Duodenal mucosa (tissue), 2 donors: ENCODE data around the gene SMOC1.

Experiments
- H3K27ac ChIP-seq: one replicate; pipeline ENCODE4 v1.7.0; 2013; ENCODE audit warnings: low read depth, low read length
- H3K27me3 ChIP-seq, 2 donors: one replicate each; pipeline ENCODE4 v1.7.0; 2013; ENCODE audit warnings: low read length in 2 of 2, control low read depth in 1 of 2; ENCODE audit not compliant: insufficient read depth in 2 of 2, control insufficient read depth in 1 of 2
- H3K36me3 ChIP-seq, 2 donors: one replicate each; pipeline ENCODE4 v1.7.0; 2013; ENCODE audit warnings: low read length in 2 of 2, control low read depth in 1 of 2; ENCODE audit not compliant: insufficient read depth in 2 of 2, control insufficient read depth in 1 of 2
- H3K4me1 ChIP-seq, 2 donors: one replicate each; pipeline ENCODE4 v1.7.0; 2013; ENCODE audit warnings: low read length in 2 of 2, control low read depth in 1 of 2; ENCODE audit not compliant: insufficient read depth in 2 of 2, control insufficient read depth in 1 of 2
- H3K4me3 ChIP-seq, 2 donors: one replicate each; pipeline ENCODE4 v1.7.0; 2013; ENCODE audit warnings: low read length in 2 of 2, low read depth in 1 of 2
- H3K9ac ChIP-seq, 2 donors: one replicate each; pipeline ENCODE4 v1.7.0; 2013; ENCODE audit warnings: low read length in 2 of 2, low read depth in 1 of 2
- H3K9me3 ChIP-seq, 2 donors: one replicate each; pipeline ENCODE4 v1.7.0; 2013; ENCODE audit warnings: low read length in 2 of 2, control low read depth in 1 of 2; ENCODE audit not compliant: control insufficient read depth in 1 of 2

Gene SMOC1

GRCh38 chr14:70013271-70013873 is 134.2 kb downstream of the SMOC1 start:
- H3K4me3 ChIP-seq: no peak overlapping the region
- H3K4me1 ChIP-seq: peaks cover 6 to 7% of the 10 kb centered on the region in 2 donors
- no peaks in the 10 kb centered on the region for H3K36me3 ChIP-seq
- no peaks in the 10 kb centered on the region for H3K9me3 ChIP-seq
- H3K27me3 ChIP-seq: no peaks in the 10 kb centered on the region
- no peak overlapping the region for H3K27ac ChIP-seq
- no peak overlapping the region for H3K9ac ChIP-seq

GRCh38 chr14:70014406-70015095 is 135.3 kb downstream of the SMOC1 start:
- Histone ChIP-seq H3K4me1 (peaks cover 13 to 18% of the 10 kb centered on the region in 2 donors), H3K9me3 (no peaks in the 10 kb centered on the region), H3K27me3 (no peaks in the 10 kb centered on the region), H3K27ac (no peak overlapping the region), H3K9ac (no peak overlapping the region), H3K4me3 (no peak overlapping the region), H3K36me3 (no peaks in the 10 kb centered on the region)

GRCh38 chr14:70018230-70018629 is 139.0 kb downstream of the SMOC1 start:
- Histone ChIP-seq H3K36me3 (no peaks in the 10 kb centered on the region), H3K4me1 (peaks cover 14 to 18% of the 10 kb centered on the region in 2 donors), H3K9me3 (no peaks in the 10 kb centered on the region), H3K9ac (no peak overlapping the region), H3K27me3 (no peaks in the 10 kb centered on the region), H3K27ac (no peak overlapping the region), H3K4me3 (no peak overlapping the region)

- peak overlapping the region; percentile 50 to 56 for H3K4me3 ChIP-seq
- H3K36me3 ChIP-seq: no peaks in the 10 kb centered on the region
- H3K9ac ChIP-seq: no peak overlapping the region
- H3K9me3 ChIP-seq: no peaks in the 10 kb centered on the region
- H3K27ac ChIP-seq: no peak overlapping the region
- H3K4me1 ChIP-seq: peaks cover 14 to 18% of the 10 kb centered on the region in 2 donors
- no peaks in the 10 kb centered on the region for H3K27me3 ChIP-seq
Observed at GRCh38 chr14:70018713-70019211, 139.5 kb downstream of the SMOC1 start.

- H3K9me3 ChIP-seq: no peaks in the 10 kb centered on the region
- no peak overlapping the region for H3K9ac ChIP-seq
- H3K27ac ChIP-seq: no peak overlapping the region
- no peaks in the 10 kb centered on the region for H3K36me3 ChIP-seq
- peaks cover 14 to 18% of the 10 kb centered on the region in 2 donors for H3K4me1 ChIP-seq
- no peaks in the 10 kb centered on the region for H3K27me3 ChIP-seq
- no peak overlapping the region for H3K4me3 ChIP-seq
Observed at GRCh38 chr14:70019695-70020094, 140.5 kb downstream of the SMOC1 start.

GRCh38 chr14:70020352-70021170 is 141.3 kb downstream of the SMOC1 start:
- Histone ChIP-seq H3K36me3 (no peaks in the 10 kb centered on the region), H3K9me3 (no peaks in the 10 kb centered on the region), H3K9ac (no peak overlapping the region), H3K27me3 (no peaks in the 10 kb centered on the region), H3K4me1 (peaks cover 14 to 18% of the 10 kb centered on the region in 2 donors), H3K4me3 (no peak overlapping the region), H3K27ac (no peak overlapping the region)

GRCh38 chr14:70021548-70022220 is 142.5 kb downstream of the SMOC1 start:
- no peaks in the 10 kb centered on the region for H3K27me3 ChIP-seq
- no peaks in the 10 kb centered on the region for H3K9me3 ChIP-seq
- no peak overlapping the region for H3K9ac ChIP-seq
- H3K36me3 ChIP-seq: no peaks in the 10 kb centered on the region
- H3K27ac ChIP-seq: no peak overlapping the region
- H3K4me1 ChIP-seq: peaks cover 14 to 18% of the 10 kb centered on the region in 2 donors
- no peak overlapping the region for H3K4me3 ChIP-seq

GRCh38 chr14:70022771-70023445 is 143.7 kb downstream of the SMOC1 start:
- Histone ChIP-seq H3K36me3 (no peaks in the 10 kb centered on the region), H3K27ac (no peak overlapping the region), H3K4me3 (no peak overlapping the region), H3K4me1 (peaks cover 14 to 16% of the 10 kb centered on the region in 2 donors), H3K9me3 (no peaks in the 10 kb centered on the region), H3K27me3 (no peaks in the 10 kb centered on the region), H3K9ac (no peak overlapping the region)

GRCh38 chr14:70023871-70024270 is 144.7 kb downstream of the SMOC1 start:
- Histone ChIP-seq H3K27ac (no peak overlapping the region), H3K36me3 (no peaks in the 10 kb centered on the region), H3K4me1 (peaks cover 6 to 7% of the 10 kb centered on the region in 2 donors), H3K9me3 (no peaks in the 10 kb centered on the region), H3K4me3 (no peak overlapping the region), H3K9ac (no peak overlapping the region), H3K27me3 (no peaks in the 10 kb centered on the region)
